Psoas muscle (tissue), 8 donors: ENCODE measurements around the gene PDE5A. TPM values are rescaled to one million over a fixed set of nuclear protein-coding genes. Genes with fewer than 3 reads are reported as not detected.

Experiments
- ATAC-seq, 4 donors: fragments of 200-7000 bp; cut with Tn5 transposase; one replicate each; pipeline ENCODE4 v1.9.1; 2020; ENCODE audit warnings: moderate library complexity in 3 of 4, mild to moderate bottlenecking in 2 of 4
- DNase-seq, 2 donors: peaks; one replicate each; pipeline ENCODE4 v3.0.0-alpha.2; 2020
- H3K27ac ChIP-seq: fragments of 200-600 bp; one replicate; pipeline ENCODE4 v1.8.0; 2022
- H3K27me3 ChIP-seq, 3 donors: fragments of 200-600 bp in 1 of 3; one replicate each; pipeline versions ENCODE4 v1.6.1 to v1.8.0; 2013 to 2022; ENCODE audit warnings: low read length in 2 of 3, mild to moderate bottlenecking in 2 of 3, moderate library complexity in 1 of 3; ENCODE audit not compliant: insufficient read depth in 3 of 3
- H3K36me3 ChIP-seq, 2 donors: fragments of 200-600 bp in 1 of 2; one replicate each; pipeline versions ENCODE4 v1.6.1 to v1.8.0; 2013 to 2022; ENCODE audit warnings: low read depth in 1 of 2, mild to moderate bottlenecking in 1 of 2, moderate library complexity in 1 of 2; ENCODE audit not compliant: insufficient read depth in 1 of 2
- H3K4me1 ChIP-seq: fragments of 200-600 bp; one replicate; pipeline ENCODE4 v1.8.0; 2022
- H3K4me3 ChIP-seq: fragments of 200-600 bp; one replicate; pipeline ENCODE4 v1.8.0; 2022; ENCODE audit warnings: mild to moderate bottlenecking
- H3K9me3 ChIP-seq: fragments of 200-600 bp; one replicate; pipeline ENCODE4 v1.8.0; 2022
- WGBS, 3 donors: extraction: QIAGEN DNeasy Blood & Tissue Kit; methylation state at CpG; one replicate each; pipeline versions ENCODE4 v1.1.6 to v1.1.7; 2013; 5-methylcytosine and 5-hydroxymethylcytosine counted together
- intact Hi-C, 2 donors: fragments of 100-400 bp; cut with DNase I; formaldehyde crosslinking; loops; one replicate each; pipeline versions ENCODE4 v1.11.0 to v1.14.2; 2022
- polyA plus RNA-seq, 3 donors: library from polyadenylated mRNA; stranded (reverse); fragments of 200-250 nt; gene quantifications; one replicate each; pipeline ENCODE4 v1.2.3, GENCODE V29; 2013
- total RNA-seq, 4 donors: library from RNA; stranded (reverse); fragmentation: NEBNext Ultra II Directional in 2 of 4; extraction: Animal tissue kit (Norgen Biotek cat#: 25700) in 2 of 4; gene quantifications; one replicate each; pipeline versions ENCODE4 v1.2.1 to v1.2.4, GENCODE V29; 2021 to 2023
- TF ChIP-seq, protein P1 (sequence below): fragments of 200-600 bp; IDR thresholded peaks from one replicate; pipeline ENCODE4 v1.8.0; 2022; ENCODE audit warnings: antibody characterized with exemption
- donor health status: healthy with polysubstance abuse.
- donor health status: DM: no; HTN: no; CAD: no; lungs with moderate emphysema.
- donor health status: Bipolar disorder and iron deficiency.
- donor health status: healthy.
- donor health status: DM: yes; HTN: yes; CAD: no.
- donor health status: DM: no; HTN: no; CAD: no.
- donor health status: DM: no; HTN: no; CAD: no.
- donor health status: DM: yes; HTN: yes; CAD: no.

PDE5A gene
- total and polyA plus RNA-seq, 7 donors = 0.60 to 21.1 (median 4.4) TPM

DNA sequence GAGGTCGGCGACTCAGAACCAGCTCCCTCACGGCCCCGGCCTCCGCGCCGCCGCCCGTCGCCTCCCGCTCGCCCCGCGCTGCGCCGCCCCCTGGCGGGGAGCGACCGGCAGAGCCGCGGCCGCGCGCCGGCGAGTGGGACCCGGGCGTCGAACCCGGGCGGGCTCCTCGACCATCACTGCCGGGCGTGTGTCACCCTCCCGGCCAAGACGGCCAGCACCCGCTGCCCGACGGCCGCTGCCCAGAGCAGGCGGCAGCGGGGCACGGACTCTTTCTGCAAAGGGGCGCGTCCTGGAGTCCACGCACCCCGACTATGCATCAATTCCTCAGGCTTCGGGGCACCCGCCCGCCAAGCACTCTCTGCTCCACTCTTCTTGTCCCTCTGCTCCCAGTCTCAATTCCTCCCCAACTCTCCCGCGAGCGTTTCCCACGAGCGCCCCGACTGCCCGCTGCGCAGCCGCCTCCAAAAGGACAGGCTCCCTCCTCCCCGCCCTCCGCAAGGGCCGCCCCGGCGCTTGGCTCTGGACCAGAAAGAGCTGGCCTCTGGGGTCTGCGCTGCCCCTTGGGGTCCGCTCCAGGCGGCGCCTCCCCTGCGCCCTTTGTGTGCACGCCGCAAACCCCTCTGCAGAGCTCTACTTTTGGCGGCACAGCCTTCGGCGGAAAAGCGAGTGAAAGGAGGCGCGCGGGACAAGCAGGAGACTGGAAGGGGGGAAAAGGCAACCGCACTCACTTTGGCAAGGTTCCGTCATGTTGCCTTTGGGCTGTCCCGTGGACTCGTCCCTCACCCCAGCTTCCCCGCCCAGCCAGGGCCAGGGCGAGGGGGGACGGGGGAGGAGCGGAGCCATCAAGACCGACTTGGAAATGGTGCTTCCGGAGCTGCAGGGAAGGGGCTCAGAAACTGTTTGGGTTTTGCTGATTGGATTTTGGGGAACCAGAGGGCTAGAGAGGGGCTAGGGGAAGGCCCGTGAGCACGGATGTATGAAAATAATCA lies 1.0 kb downstream of the PDE5A start:
- Histone ChIP-seq H3K27me3 (no peaks in the 10 kb centered on the region), H3K4me1 (peaks cover 10% of the 10 kb centered on the region), H3K36me3 (no peaks in the 10 kb centered on the region), H3K27ac (peak overlapping the region; percentile 85), H3K4me3 (peak overlapping the region; percentile 92), H3K9me3 (no peaks in the 10 kb centered on the region)
- WGBS, 3 donors = 0 to 1% (median 1%) methylated on average over 49 to 90 of the region's 90 CpGs
- DNase-seq = peak; percentile 63 to 77
- intact Hi-C loops = loop anchor here (2.0 to 10.0 kb wide), 7 partner anchors 67 to 423 kb away; no protein-coding TSS in a partner anchor
- ATAC-seq = peak; percentile 67 to 79 (median 72)
- TF ChIP-seq, protein P1, sequence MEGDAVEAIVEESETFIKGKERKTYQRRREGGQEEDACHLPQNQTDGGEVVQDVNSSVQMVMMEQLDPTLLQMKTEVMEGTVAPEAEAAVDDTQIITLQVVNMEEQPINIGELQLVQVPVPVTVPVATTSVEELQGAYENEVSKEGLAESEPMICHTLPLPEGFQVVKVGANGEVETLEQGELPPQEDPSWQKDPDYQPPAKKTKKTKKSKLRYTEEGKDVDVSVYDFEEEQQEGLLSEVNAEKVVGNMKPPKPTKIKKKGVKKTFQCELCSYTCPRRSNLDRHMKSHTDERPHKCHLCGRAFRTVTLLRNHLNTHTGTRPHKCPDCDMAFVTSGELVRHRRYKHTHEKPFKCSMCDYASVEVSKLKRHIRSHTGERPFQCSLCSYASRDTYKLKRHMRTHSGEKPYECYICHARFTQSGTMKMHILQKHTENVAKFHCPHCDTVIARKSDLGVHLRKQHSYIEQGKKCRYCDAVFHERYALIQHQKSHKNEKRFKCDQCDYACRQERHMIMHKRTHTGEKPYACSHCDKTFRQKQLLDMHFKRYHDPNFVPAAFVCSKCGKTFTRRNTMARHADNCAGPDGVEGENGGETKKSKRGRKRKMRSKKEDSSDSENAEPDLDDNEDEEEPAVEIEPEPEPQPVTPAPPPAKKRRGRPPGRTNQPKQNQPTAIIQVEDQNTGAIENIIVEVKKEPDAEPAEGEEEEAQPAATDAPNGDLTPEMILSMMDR = peak; percentile 80

DNA sequence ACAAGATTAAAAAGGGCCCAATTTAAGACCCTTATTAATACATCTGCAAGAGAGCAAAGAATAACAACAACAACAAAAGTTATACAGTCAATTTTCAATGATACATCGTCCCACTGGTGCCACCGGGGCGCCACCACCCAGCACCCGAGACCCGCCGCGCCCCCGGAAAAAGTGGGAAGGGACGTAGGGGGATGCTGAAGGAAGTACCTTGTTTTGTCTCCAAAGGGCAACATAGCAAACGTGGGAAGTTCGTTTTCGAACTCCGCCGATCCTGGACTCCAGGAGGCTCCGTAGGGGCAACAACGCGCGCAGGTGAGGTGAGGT lies 1.7 kb downstream of the PDE5A start:
- intact Hi-C loops = loop anchor here (2.0 to 10.0 kb wide), 4 partner anchors 66 to 315 kb away; no protein-coding TSS in a partner anchor
- no peaks in the 10 kb centered on the region for H3K36me3 ChIP-seq
- H3K4me1 ChIP-seq = peaks cover 10% of the 10 kb centered on the region
- peak overlapping the region; percentile 92 for H3K4me3 ChIP-seq
- no peaks in the 10 kb centered on the region for H3K27me3 ChIP-seq
- H3K9me3 ChIP-seq = no peaks in the 10 kb centered on the region
- peak overlapping the region; percentile 85 for H3K27ac ChIP-seq
- DNase-seq = no peak
- TF ChIP-seq, protein P1 = no peak
- no peak for ATAC-seq
- 1 to 2% (median 1%) methylated on average over 15 to 18 of the region's 18 CpGs for WGBS, 3 donors

DNA sequence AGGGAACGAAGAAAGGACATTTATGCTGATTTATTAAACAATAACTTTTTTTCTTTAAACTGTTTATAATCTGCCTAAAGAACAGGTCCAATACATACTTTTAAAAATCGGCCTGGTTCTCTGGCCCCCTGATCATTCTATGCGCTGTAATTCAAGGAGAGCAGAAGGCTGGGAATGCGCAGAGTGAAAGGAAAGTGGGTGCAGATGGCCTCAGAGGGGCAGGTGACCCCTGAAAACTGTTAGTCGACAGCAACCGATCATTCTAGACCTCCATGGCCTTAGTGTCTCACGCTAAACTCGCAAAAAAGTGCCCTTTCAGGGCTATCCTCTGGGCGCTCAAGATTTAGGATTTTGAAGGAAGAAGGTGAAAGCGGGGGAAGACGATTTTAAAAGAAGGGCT lies 2.2 kb downstream of the PDE5A start:
- Histone ChIP-seq H3K27ac (peak overlapping the region; percentile 85), H3K36me3 (no peaks in the 10 kb centered on the region), H3K4me1 (peaks cover 10% of the 10 kb centered on the region), H3K27me3 (no peaks in the 10 kb centered on the region), H3K4me3 (peak overlapping the region; percentile 92), H3K9me3 (no peaks in the 10 kb centered on the region)
- ATAC-seq = no peak
- DNase-seq = no peak
- TF ChIP-seq, protein P1 = no peak
- intact Hi-C loops = loop anchor here (2.0 to 10.0 kb wide), 4 partner anchors 66 to 314 kb away; no protein-coding TSS in a partner anchor
- 59 to 64% (median 60%) methylated on average over 11 of the region's 11 CpGs for WGBS, 3 donors

DNA sequence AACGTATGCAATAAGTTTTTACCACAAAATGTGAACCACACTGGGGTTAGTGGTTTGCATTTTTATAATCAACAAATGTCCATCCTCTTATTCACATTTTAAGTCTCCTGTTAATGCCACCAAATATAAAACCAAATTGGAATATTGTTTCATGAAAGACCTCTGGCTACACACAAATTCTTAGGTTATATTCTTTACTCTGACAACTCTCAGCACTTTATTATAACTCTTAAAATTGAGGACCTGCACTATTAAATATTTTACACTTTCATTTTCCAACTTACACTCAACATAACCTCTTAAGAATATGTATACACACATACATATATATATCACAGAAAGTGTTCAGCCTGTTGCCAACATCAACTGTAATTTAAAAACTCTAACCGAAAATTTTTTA lies 2.8 kb downstream of the PDE5A start:
- peaks cover 10% of the 10 kb centered on the region for H3K4me1 ChIP-seq
- no peaks in the 10 kb centered on the region for H3K36me3 ChIP-seq
- no peaks in the 10 kb centered on the region for H3K9me3 ChIP-seq
- no peak for ATAC-seq
- DNase-seq = no peak
- peak overlapping the region; percentile 92 for H3K4me3 ChIP-seq
- H3K27ac ChIP-seq = no peak overlapping the region
- 74 to 76% (median 75%) methylated on average over 2 of the region's 2 CpGs for WGBS, 3 donors
- TF ChIP-seq, protein P1 = no peak
- no peaks in the 10 kb centered on the region for H3K27me3 ChIP-seq
- intact Hi-C loops = loop anchor here (2.0 to 10.0 kb wide), 4 partner anchors 65 to 313 kb away; no protein-coding TSS in a partner anchor
